ENCODE measurements around the gene KRTAP20-3.
A peak's percentile ranks its signal among the peaks of the same experiment; 100 is the strongest.

KRTAP20-3 gene

GRCh38 chr21:30642564-30642963 is at the start of gene KRTAP20-3:
TSS of gene KRTAP20-3 (plus strand) at chr21:30642864.
- no peak for DNase-seq (ENCODE audit: low read depth)

- no peak for DNase-seq (ENCODE audit: low read depth)
Measured at GRCh38 chr21:30598802-30599201, 43.9 kb upstream of the KRTAP20-3 start, which contains the start of gene KRTAP6-2. TSS of gene KRTAP6-2 (minus strand) at chr21:30598902. CDS start at chr21:30598874, 28 bp downstream.

GRCh38 chr21:30600787-30601186 is 41.9 kb upstream of the KRTAP20-3 start, which contains the start of gene KRTAP22-1:
TSS of gene KRTAP22-1 (plus strand) at chr21:30601087.
- no peak for DNase-seq (ENCODE audit: low read depth)

- DNase-seq (ENCODE audit: low read depth), result no peak
Measured at GRCh38 chr21:30605968-30606367, 36.7 kb upstream of the KRTAP20-3 start.

GRCh38 chr21:30612132-30612531 is 30.5 kb upstream of the KRTAP20-3 start:
- no peak for DNase-seq (ENCODE audit: low read depth)

GRCh38 chr21:30613836-30614235 is 28.8 kb upstream of the KRTAP20-3 start, which contains the start of gene KRTAP6-1:
TSS of gene KRTAP6-1 (minus strand) at chr21:30613930. CDS start at chr21:30613904, 26 bp downstream.
- no peak for DNase-seq (ENCODE audit: low read depth)

GRCh38 chr21:30615199-30615598 is 27.5 kb upstream of the KRTAP20-3 start:
- DNase-seq (ENCODE audit: low read depth), result no peak

- DNase-seq (ENCODE audit: low read depth), result no peak
Measured at GRCh38 chr21:30616125-30616524, 26.5 kb upstream of the KRTAP20-3 start, which contains the start of gene KRTAP20-1. TSS of gene KRTAP20-1 (plus strand) at chr21:30616425. CDS start at chr21:30616455, 30 bp downstream.

- DNase-seq (ENCODE audit: low read depth), result peak; percentile 19
Measured at GRCh38 chr21:30620080-30620479, 22.6 kb upstream of the KRTAP20-3 start.

GRCh38 chr21:30620522-30620921 is 22.1 kb upstream of the KRTAP20-3 start, which contains the start of gene KRTAP20-4:
TSS of gene KRTAP20-4 (plus strand) at chr21:30620627.
- no peak for DNase-seq (ENCODE audit: low read depth)

- no peak for DNase-seq (ENCODE audit: low read depth)
Measured at GRCh38 chr21:30623362-30623761, 19.3 kb upstream of the KRTAP20-3 start.

- no peak for DNase-seq (ENCODE audit: low read depth)
Measured at GRCh38 chr21:30625449-30626165, 17.1 kb upstream of the KRTAP20-3 start.

- DNase-seq (ENCODE audit: low read depth), result no peak
Measured at GRCh38 chr21:30628109-30628508, 14.6 kb upstream of the KRTAP20-3 start.

GRCh38 chr21:30629200-30629599 is 13.5 kb upstream of the KRTAP20-3 start:
- peak; percentile 32 for DNase-seq (ENCODE audit: low read depth)

GRCh38 chr21:30634906-30635305 is 7.8 kb upstream of the KRTAP20-3 start, which contains the start of gene KRTAP20-2:
TSS of gene KRTAP20-2 (plus strand) at chr21:30635206. CDS start at chr21:30635264, 58 bp downstream.
- DNase-seq (ENCODE audit: low read depth), result no peak

- no peak for DNase-seq (ENCODE audit: low read depth)
Measured at GRCh38 chr21:30638686-30639085, 4.0 kb upstream of the KRTAP20-3 start.

GRCh38 chr21:30646904-30647414 is 4.3 kb downstream of the KRTAP20-3 start:
- peak; percentile 5 for DNase-seq (ENCODE audit: low read depth)

- DNase-seq (ENCODE audit: low read depth), result no peak
Measured at GRCh38 chr21:30652891-30653290, 10.2 kb downstream of the KRTAP20-3 start.

- no peak for DNase-seq (ENCODE audit: low read depth)
Measured at GRCh38 chr21:30668776-30669175, 26.1 kb downstream of the KRTAP20-3 start.

- DNase-seq (ENCODE audit: low read depth), result no peak
Measured at GRCh38 chr21:30672985-30673650, 30.5 kb downstream of the KRTAP20-3 start.

GRCh38 chr21:30674312-30674711 is 31.6 kb downstream of the KRTAP20-3 start:
- DNase-seq (ENCODE audit: low read depth), result no peak

- peak; percentile 22 for DNase-seq (ENCODE audit: low read depth)
Measured at GRCh38 chr21:30676737-30677136, 34.1 kb downstream of the KRTAP20-3 start.

GRCh38 chr21:30680586-30680985 is 37.9 kb downstream of the KRTAP20-3 start:
- DNase-seq (ENCODE audit: low read depth), result no peak

Measured in HS-5 (cell line).